Smooth muscle cell (in vitro differentiated cells): ENCODE measurements around the gene TRPM8. TPM values are rescaled to one million over a fixed set of nuclear protein-coding genes. Genes with fewer than 3 reads are reported as not detected.

Source experiments
- DNase-seq: peaks from one replicate; lab custom pipeline; 2025; ENCODE audit not compliant: unreplicated experiment; lab: John Stamatoyannopoulos, UW
- H2AFZ ChIP-seq: fragments of 200-600 bp; sonication (generic); 2 replicates; pipeline ENCODE4 v1.6.0; 2016; ENCODE audit warnings: antibody characterized with exemption, low read depth, mild to moderate bottlenecking
- H3F3A ChIP-seq: fragments of 200-600 bp; sonication (generic); 2 replicates; pipeline ENCODE4 v1.6.0; 2017; ENCODE audit warnings: antibody characterized with exemption, low read depth
- H3K27ac ChIP-seq: fragments of 200-600 bp; sonication (generic); 2 replicates; pipeline ENCODE4 v1.5.1; 2016; ENCODE audit warnings: low read depth, mild to moderate bottlenecking
- H3K27me3 ChIP-seq: fragments of 200-600 bp; sonication (generic); 2 replicates; pipeline ENCODE4 v1.6.1; 2016; ENCODE audit warnings: low read depth, mild to moderate bottlenecking
- H3K36me3 ChIP-seq: fragments of 200-600 bp; sonication (generic); 2 replicates; pipeline ENCODE4 v1.5.1; 2016; ENCODE audit warnings: low read depth
- H3K4me1 ChIP-seq: fragments of 200-600 bp; sonication (generic); 2 replicates; pipeline ENCODE4 v1.5.1; 2016; ENCODE audit warnings: low read depth
- H3K4me2 ChIP-seq: fragments of 200-600 bp; sonication (generic); 2 replicates; pipeline ENCODE4 v1.6.0; 2016; ENCODE audit warnings: mild to moderate bottlenecking
- H3K4me3 ChIP-seq: fragments of 200-600 bp; sonication (generic); 2 replicates; pipeline ENCODE4 v1.5.1; 2016; ENCODE audit warnings: mild to moderate bottlenecking
- H3K79me2 ChIP-seq: fragments of 200-600 bp; sonication (generic); 2 replicates; pipeline ENCODE4 v1.6.0; 2016; ENCODE audit warnings: low read depth, mild to moderate bottlenecking
- H3K9ac ChIP-seq: fragments of 200-600 bp; sonication (generic); 2 replicates; pipeline ENCODE4 v1.6.0; 2016; ENCODE audit warnings: low read depth
- H3K9me3 ChIP-seq: fragments of 200-600 bp; sonication (generic); replicated peaks from 2 replicates; pipeline ENCODE4 v1.5.1; 2016; ENCODE audit warnings: low read depth
- H4K20me1 ChIP-seq: fragments of 200-600 bp; sonication (generic); 2 replicates; pipeline ENCODE4 v1.6.0; 2016; ENCODE audit warnings: low read depth
- CTCF ChIP-seq: fragments of 200-600 bp; sonication (generic); IDR thresholded peaks from 2 replicates; pipeline ENCODE4 v1.5.1; 2017; ENCODE audit warnings: borderline replicate concordance, mild to moderate bottlenecking, antibody characterized with exemption; ENCODE audit not compliant: insufficient read depth, poor library complexity, severe bottlenecking
- WGBS: methylation state at CpG from one replicate; pipeline ENCODE4 v1.1.7; 2016; ENCODE audit warnings: low lambda C conversion rate; 5-methylcytosine and 5-hydroxymethylcytosine counted together
- polyA plus RNA-seq: library from polyadenylated mRNA; unstranded; fragments of >200 nt; fragmentation: Nextera tagmentation; extraction: Ambion mirVana; gene quantifications from 2 replicates; pipeline ENCODE4 v1.2.1, GENCODE V29; 2016
- total RNA-seq: library from RNA; depleted of rRNA; stranded (reverse); fragments of >200 nt; gene quantifications from 2 replicates; pipeline ENCODE4 v1.2.3, GENCODE V29; 2014

TRPM8 gene
- total and polyA plus RNA-seq, 2 experiments from 2014 or later: not detected

GRCh38 chr2:233915128-233915527 lies 2.0 kb upstream of the TRPM8 start:
- Histone ChIP-seq H2AFZ (no peak overlapping the region), H3K36me3 (no peaks in the 10 kb centered on the region), H3K79me2 (no peaks in the 10 kb centered on the region), H3K4me3 (no peak overlapping the region), H3K9me3 (no peaks in the 10 kb centered on the region), H3K4me2 (no peak overlapping the region), H4K20me1 (no peaks in the 10 kb centered on the region), H3K27ac (no peak overlapping the region), H3K9ac (no peak overlapping the region), H3K4me1 (peaks cover 7% of the 10 kb centered on the region), H3K27me3 (peaks cover 26% of the 10 kb centered on the region), H3F3A (no peaks in the 10 kb centered on the region)
- WGBS: 26% methylated on average over 2 of the region's 2 CpGs
- DNase-seq: no peak
- no peak for TF ChIP-seq CTCF

GRCh38 chr2:233919319-233919718 lies 2.1 kb downstream of the TRPM8 start:
- Histone ChIP-seq H3F3A (no peaks in the 10 kb centered on the region), H3K9me3 (no peaks in the 10 kb centered on the region), H3K4me2 (no peak overlapping the region), H3K79me2 (no peaks in the 10 kb centered on the region), H4K20me1 (no peaks in the 10 kb centered on the region), H3K4me3 (no peak overlapping the region), H3K9ac (no peak overlapping the region), H3K27me3 (peaks cover 28% of the 10 kb centered on the region), H3K27ac (no peak overlapping the region), H2AFZ (no peak overlapping the region), H3K4me1 (peaks cover 7% of the 10 kb centered on the region), H3K36me3 (no peaks in the 10 kb centered on the region)
- 74% methylated on average over 1 of the region's 1 CpG for WGBS
- DNase-seq: no peak
- TF ChIP-seq CTCF: no peak

GRCh38 chr2:233919938-233920337 lies 2.8 kb downstream of the TRPM8 start:
- Histone ChIP-seq H3K79me2 (no peaks in the 10 kb centered on the region), H4K20me1 (no peaks in the 10 kb centered on the region), H3K9me3 (no peaks in the 10 kb centered on the region), H3K4me3 (no peak overlapping the region), H3K27me3 (peaks cover 34% of the 10 kb centered on the region), H2AFZ (no peak overlapping the region), H3K27ac (no peak overlapping the region), H3K4me2 (no peak overlapping the region), H3F3A (no peaks in the 10 kb centered on the region), H3K4me1 (peaks cover 7% of the 10 kb centered on the region), H3K36me3 (no peaks in the 10 kb centered on the region), H3K9ac (no peak overlapping the region)
- 77% methylated on average over 3 of the region's 3 CpGs for WGBS
- no peak for TF ChIP-seq CTCF
- no peak for DNase-seq

- Histone ChIP-seq H3K36me3 (no peaks in the 10 kb centered on the region), H2AFZ (no peak overlapping the region), H3K27ac (no peak overlapping the region), H3K9ac (no peak overlapping the region), H3K4me1 (no peaks in the 10 kb centered on the region), H3K27me3 (peaks cover 25% of the 10 kb centered on the region), H3K4me2 (no peak overlapping the region), H4K20me1 (no peaks in the 10 kb centered on the region), H3K79me2 (no peaks in the 10 kb centered on the region), H3K4me3 (no peak overlapping the region), H3K9me3 (no peaks in the 10 kb centered on the region), H3F3A (no peaks in the 10 kb centered on the region)
- DNase-seq: no peak
- no peak for TF ChIP-seq CTCF
- 67% methylated on average over 1 of the region's 1 CpG for WGBS
These were observed 5.3 kb downstream of the TRPM8 start for GRCh38 chr2:233922471-233922870.
